Measurements from ENCODE around the gene FGGY. TPM values are rescaled to one million over a fixed set of nuclear protein-coding genes. Genes with fewer than 3 reads are reported as not detected.

FGGY gene
- total RNA-seq, 2 donors from 2014 or later: 14.1 to 14.8 TPM

GRCh38 chr1:59768792-59769735, 472.2 kb downstream of the FGGY start:
- Mint-ChIP-seq H3K4me3 (no peak overlapping the region), H3K27ac (no peak overlapping the region), H3K27me3 (ENCODE audit: insufficient read depth) (peaks cover 36% of the 10 kb centered on the region), H3K4me1 (peaks cover 22% of the 10 kb centered on the region), H3K36me3 (ENCODE audit: low read depth) (no peaks in the 10 kb centered on the region), H3K9me3 (no peaks in the 10 kb centered on the region)
- H3K36me3 ChIP-seq (ENCODE audit: control insufficient read depth, insufficient read depth, low read length): no peaks in the 10 kb centered on the region
- no peaks in the 10 kb centered on the region for H3K9me3 ChIP-seq (ENCODE audit: control insufficient read depth, low read length)
- H3K4me3 ChIP-seq (ENCODE audit: low read length): no peak overlapping the region
- DNase-seq: no peak
- 73 to 87% methylated on average over 5 to 10 of the region's 10 CpGs for WGBS, 2 experiments (ENCODE audit: insufficient coverage in 1 of 2, insufficient read length in 1 of 2)
- TF ChIP-seq CTCF (conservative IDR thresholded peaks at IDR 0.05): no peak
- H3K27me3 ChIP-seq (ENCODE audit: control insufficient read depth, insufficient read depth, low read length, poor library complexity, severe bottlenecking): peaks cover 57% of the 10 kb centered on the region
- no peak overlapping the region for H3K27ac ChIP-seq (ENCODE audit: low read depth, low read length)
- H3K9ac ChIP-seq (ENCODE audit: extremely low read depth, low read length, poor library complexity, severe bottlenecking): no peak overlapping the region
- peaks cover 22% of the 10 kb centered on the region for H3K4me1 ChIP-seq (ENCODE audit: control insufficient read depth, insufficient read depth, low read length)

- Mint-ChIP-seq H3K27ac (no peak overlapping the region), H3K27me3 (ENCODE audit: insufficient read depth) (peaks cover 36% of the 10 kb centered on the region), H3K4me3 (no peak overlapping the region), H3K4me1 (peaks cover 22% of the 10 kb centered on the region), H3K9me3 (no peaks in the 10 kb centered on the region), H3K36me3 (ENCODE audit: low read depth) (no peaks in the 10 kb centered on the region)
- no peak overlapping the region for H3K9ac ChIP-seq (ENCODE audit: extremely low read depth, low read length, poor library complexity, severe bottlenecking)
- peaks cover 22% of the 10 kb centered on the region for H3K4me1 ChIP-seq (ENCODE audit: control insufficient read depth, insufficient read depth, low read length)
- no peaks in the 10 kb centered on the region for H3K9me3 ChIP-seq (ENCODE audit: control insufficient read depth, low read length)
- no peak overlapping the region for H3K4me3 ChIP-seq (ENCODE audit: low read length)
- H3K36me3 ChIP-seq (ENCODE audit: control insufficient read depth, insufficient read depth, low read length): no peaks in the 10 kb centered on the region
- H3K27me3 ChIP-seq (ENCODE audit: control insufficient read depth, insufficient read depth, low read length, poor library complexity, severe bottlenecking): peaks cover 57% of the 10 kb centered on the region
- no peak overlapping the region for H3K27ac ChIP-seq (ENCODE audit: low read depth, low read length)
- WGBS, 2 experiments (ENCODE audit: insufficient coverage in 1 of 2, insufficient read length in 1 of 2): 85 to 94% methylated on average over 4 of the region's 4 CpGs
- DNase-seq: no peak
- TF ChIP-seq CTCF (conservative IDR thresholded peaks at IDR 0.05): no peak
Measured at GRCh38 chr1:59769736-59770095, 472.8 kb downstream of the FGGY start.

DNA sequence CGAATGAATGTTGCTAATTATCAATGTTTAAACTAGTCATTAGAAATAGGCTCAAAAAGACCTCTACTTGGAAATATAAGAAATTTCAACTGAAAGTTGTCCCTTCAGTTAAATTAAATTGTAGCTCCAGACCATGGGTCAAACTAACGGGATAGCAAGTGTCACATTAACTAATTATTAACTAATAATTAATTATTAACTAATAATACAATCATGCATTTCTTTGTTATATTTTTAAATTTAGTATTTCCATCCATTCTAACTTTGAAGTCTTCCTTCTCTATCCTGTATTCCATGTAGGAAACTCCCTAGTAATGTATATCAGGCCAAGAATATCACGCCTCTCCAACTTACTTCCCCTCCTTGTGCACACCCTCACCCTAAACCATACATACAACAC, 474.5 kb downstream of the FGGY start:
- Histone ChIP-seq H3K9ac (ENCODE audit: extremely low read depth, low read length, poor library complexity, severe bottlenecking) (no peak overlapping the region), H3K4me3 (ENCODE audit: low read length) (no peak overlapping the region), H3K9me3 (ENCODE audit: control insufficient read depth, low read length) (no peaks in the 10 kb centered on the region), H3K4me1 (ENCODE audit: control insufficient read depth, insufficient read depth, low read length) (peaks cover 17% of the 10 kb centered on the region), H3K27ac (ENCODE audit: low read depth, low read length) (no peak overlapping the region), H3K36me3 (ENCODE audit: control insufficient read depth, insufficient read depth, low read length) (no peaks in the 10 kb centered on the region), H3K27me3 (ENCODE audit: control insufficient read depth, insufficient read depth, low read length, poor library complexity, severe bottlenecking) (peaks cover 67% of the 10 kb centered on the region)
- no peak overlapping the region for H3K4me3 Mint-ChIP-seq
- H3K36me3 Mint-ChIP-seq (ENCODE audit: low read depth): no peaks in the 10 kb centered on the region
- H3K4me1 Mint-ChIP-seq: peaks cover 18% of the 10 kb centered on the region
- 98% methylated on average over 2 of the region's 3 CpGs; no CpG with 5 or more reads in 1 of the 2 experiments for WGBS, 2 experiments (ENCODE audit: insufficient coverage in 1 of 2, insufficient read length in 1 of 2)
- no peak for DNase-seq
- no peaks in the 10 kb centered on the region for H3K9me3 Mint-ChIP-seq
- H3K27me3 Mint-ChIP-seq (ENCODE audit: insufficient read depth): peaks cover 38% of the 10 kb centered on the region
- no peak overlapping the region for H3K27ac Mint-ChIP-seq
- TF ChIP-seq CTCF (conservative IDR thresholded peaks at IDR 0.05): no peak

Measured in endodermal cell (in vitro differentiated cells).